ENCODE measurements around the gene PITPNM3. TPM values are rescaled to one million over a fixed set of nuclear protein-coding genes. Genes with fewer than 3 reads are reported as not detected.

The PITPNM3 gene
- total and polyA plus RNA-seq, 2 of the 8 experiments (the other 6 are each of a cell fraction or from before 2014, with no cell fraction given): 1.7 to 3.1 TPM

DNA sequence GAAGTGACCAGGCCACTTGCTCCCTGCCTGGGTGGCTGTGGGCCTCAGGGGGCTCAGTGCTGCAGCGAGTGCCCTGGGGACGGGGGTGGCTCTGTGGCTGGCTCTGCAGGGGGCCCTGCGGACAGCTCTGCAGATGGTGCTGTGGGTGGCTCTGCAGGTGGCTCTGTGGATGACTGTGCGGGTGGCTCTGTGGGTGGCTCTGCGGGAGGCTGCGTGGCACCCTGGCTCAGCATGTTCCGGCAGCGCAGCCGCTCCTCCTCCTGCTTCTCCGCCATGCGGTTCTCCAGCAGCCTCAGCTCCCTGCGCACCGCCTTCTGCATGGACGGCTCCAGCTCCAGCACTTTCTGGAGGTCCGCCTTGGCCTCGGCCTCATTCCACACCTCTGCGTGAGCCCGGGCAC is 130.9 kb downstream of the PITPNM3 start (continued):
- TF ChIP-seq KDM4A (IDR thresholded peaks at IDR 0.05; ENCODE audit: low read depth, low read length, severe bottlenecking) (no peak), CHD2 (IDR thresholded peaks at IDR 0.05; ENCODE audit: low read length) (no peak), POLR2A (IDR thresholded peaks at IDR 0.05; ENCODE audit: control extremely low read depth in 1 of 2, low read depth in 2 of 2, low read length in 2 of 2) (no peak), EGR1 (IDR thresholded peaks at IDR 0.05; ENCODE audit: borderline replicate concordance, low read depth, low read length) (no peak), NRF1 (IDR thresholded peaks at IDR 0.05; ENCODE audit: low read depth, low read length) (no peak), POLR2AphosphoS5 (IDR thresholded peaks at IDR 0.05; ENCODE audit: low read depth, low read length) (no peak), SAP30 (IDR thresholded peaks at IDR 0.05; ENCODE audit: insufficient read depth, insufficient replicate concordance, low read length) (no peak), CEBPB (IDR thresholded peaks at IDR 0.05; ENCODE audit: low read depth, low read length) (no peak), SP2 (IDR thresholded peaks at IDR 0.05; ENCODE audit: low read length) (no peak)
